H1 (cell line): ENCODE results near the gene CLDN14. TPM values are rescaled to one million over a fixed set of nuclear protein-coding genes. Genes with fewer than 3 reads are reported as not detected.

Experiments used
- CTCF ChIA-PET: fragments of 300-600 bp; sonication (Branson Sonifier 250); formaldehyde crosslinking; loops from one replicate; lab custom pipeline; 2021; ENCODE audit not compliant: partially characterized antibody; lab: Charles Lee
- POLR2A ChIA-PET: fragments of 300-600 bp; sonication (Branson Sonifier 250); formaldehyde crosslinking; loops from one replicate; lab custom pipeline; 2021; ENCODE audit warnings: inconsistent platforms; ENCODE audit not compliant: partially characterized antibody; lab: Charles Lee
- DNase-seq, 2 experiments: peaks; one replicate each; pipeline versions ENCODE4 v3.0.0 to v3.0.0-alpha.2; 2010 to 2022; ENCODE audit warnings: low spot score in 2 of 2, low read depth in 1 of 2, mixed read lengths in 1 of 2
- FAIRE-seq: peaks from 2 replicates; lab custom pipeline; 2011; peaks lifted over from hg19 to GRCh38; lab: Jason Lieb, UNC
- H2AFZ ChIP-seq: 2 replicates; pipeline ENCODE4 v1.8.1; 2012; ENCODE audit warnings: low read length, inconsistent platforms
- H2AK5ac ChIP-seq: 2 replicates; pipeline ENCODE4 v1.6.1; 2013; ENCODE audit warnings: low read depth, low read length
- H2BK120ac ChIP-seq: replicated peaks from 2 replicates; pipeline ENCODE3; 2013; ENCODE audit warnings: low read depth, low read length, inconsistent platforms
- H2BK12ac ChIP-seq: 2 replicates; pipeline ENCODE4 v1.6.1; 2013; ENCODE audit warnings: low read depth, low read length
- H2BK15ac ChIP-seq: 2 replicates; pipeline ENCODE4 v1.6.1; 2013; ENCODE audit warnings: low read length
- H2BK20ac ChIP-seq: 2 replicates; pipeline ENCODE4 v1.6.1; 2013; ENCODE audit warnings: low read length
- H2BK5ac ChIP-seq: 2 replicates; pipeline ENCODE4 v1.6.1; 2013; ENCODE audit warnings: low read depth, low read length
- H3K14ac ChIP-seq: 2 replicates; pipeline ENCODE4 v1.6.1; 2013; ENCODE audit warnings: inconsistent platforms; ENCODE audit not compliant: insufficient read length
- H3K18ac ChIP-seq: 2 replicates; pipeline ENCODE4 v1.6.1; 2013; ENCODE audit warnings: low read length; ENCODE audit errors: extremely low read depth
- H3K23ac ChIP-seq: 2 replicates; pipeline ENCODE4 v1.6.1; 2013; ENCODE audit warnings: inconsistent platforms; ENCODE audit not compliant: insufficient read length
- H3K23me2 ChIP-seq: 2 replicates; pipeline ENCODE4 v1.6.1; 2013; ENCODE audit warnings: low read depth, low read length
- H3K27ac ChIP-seq: 2 replicates; pipeline ENCODE4 v1.6.1; 2011; ENCODE audit warnings: low read depth, low read length, inconsistent platforms
- H3K27me3 ChIP-seq, 4 experiments: replicated peaks in 1 of 4; 1 replicate in 1 of 4; 2 replicates in 3 of 4; pipeline versions ENCODE4 v1.6.1 to v1.8.1; 2011 to 2013; ENCODE audit warnings: low read length in 3 of 4, mild to moderate bottlenecking in 3 of 4, inconsistent platforms in 2 of 4, mixed read lengths in 2 of 4, moderate library complexity in 1 of 4; ENCODE audit not compliant: control insufficient read depth in 3 of 4, insufficient read depth in 3 of 4; ENCODE audit errors: extremely low read depth in 1 of 4
- H3K36me3 ChIP-seq, 4 experiments: 2 replicates each; pipeline versions ENCODE4 v1.6.1 to v1.8.1; 2011 to 2013; ENCODE audit warnings: mild to moderate bottlenecking in 4 of 4, low read length in 3 of 4, moderate library complexity in 2 of 4, control low read depth in 1 of 4, inconsistent platforms in 1 of 4; ENCODE audit not compliant: insufficient read depth in 4 of 4, control insufficient read depth in 2 of 4
- H3K4ac ChIP-seq: replicated peaks from 2 replicates; pipeline ENCODE3; 2013; ENCODE audit warnings: low read length, low read depth, mixed read lengths, inconsistent platforms; ENCODE audit not compliant: insufficient read length
- H3K4me1 ChIP-seq, 4 experiments: replicated peaks in 1 of 4; 1 replicate in 1 of 4; 2 replicates in 3 of 4; pipeline versions ENCODE4 v1.6.1 to v1.8.1; 2011 to 2013; ENCODE audit warnings: low read length in 3 of 4, inconsistent platforms in 2 of 4, mixed read lengths in 1 of 4; ENCODE audit not compliant: insufficient read depth in 4 of 4, control insufficient read depth in 3 of 4
- H3K4me2 ChIP-seq, 2 experiments: 2 replicates each; pipeline versions ENCODE4 v1.6.1 to v1.8.1; 2011 to 2013; ENCODE audit warnings: low read depth in 2 of 2, low read length in 2 of 2, control low read depth in 1 of 2, inconsistent platforms in 1 of 2, mild to moderate bottlenecking in 1 of 2; ENCODE audit not compliant: insufficient read depth in 1 of 2
- H3K4me3 ChIP-seq, 4 experiments: fragments of 200-600, 300-600 bp in 1 of 4; sonication (generic), shearing (Covaris generic), sonication (Bioruptor Twin) in 1 of 4; 2 replicates each; pipeline versions ENCODE4 v1.5.1 to v1.8.1; 2011 to 2016; ENCODE audit warnings: low read length in 4 of 4, low read depth in 3 of 4, control low read depth in 2 of 4, inconsistent platforms in 2 of 4, mild to moderate bottlenecking in 2 of 4, mixed read lengths in 1 of 4, moderate library complexity in 1 of 4; ENCODE audit not compliant: insufficient read depth in 2 of 4; ENCODE audit errors: extremely low read depth in 1 of 4
- H3K56ac ChIP-seq: replicated peaks from 2 replicates; pipeline ENCODE3; 2013; ENCODE audit warnings: low read depth, mild to moderate bottlenecking, mixed read lengths, low read length, inconsistent platforms; ENCODE audit not compliant: insufficient read length
- H3K79me1 ChIP-seq: 2 replicates; pipeline ENCODE4 v1.6.1; 2013; ENCODE audit warnings: low read depth, low read length, control low read depth
- H3K79me2 ChIP-seq, 2 experiments: 2 replicates each; pipeline versions ENCODE4 v1.6.1 to v1.8.1; 2012 to 2013; ENCODE audit warnings: low read length in 2 of 2, mild to moderate bottlenecking in 2 of 2, inconsistent platforms in 1 of 2; ENCODE audit not compliant: insufficient read depth in 2 of 2, control insufficient read depth in 1 of 2
- H3K9ac ChIP-seq, 4 experiments: replicated peaks in 1 of 4; 1 replicate in 1 of 4; 2 replicates in 3 of 4; pipeline versions ENCODE4 v1.6.1 to v1.8.1; 2011 to 2013; ENCODE audit warnings: low read depth in 3 of 4, low read length in 3 of 4, control low read depth in 2 of 4, mild to moderate bottlenecking in 2 of 4, moderate library complexity in 2 of 4, inconsistent platforms in 1 of 4; ENCODE audit errors: extremely low read depth in 1 of 4
- H3K9me3 ChIP-seq, 2 experiments: 2 replicates each; pipeline versions ENCODE4 v1.6.1 to v1.8.1; 2012 to 2013; ENCODE audit warnings: mild to moderate bottlenecking in 2 of 2, moderate library complexity in 2 of 2, control low read depth in 1 of 2, inconsistent platforms in 1 of 2, low read depth in 1 of 2, low read length in 1 of 2, mixed read lengths in 1 of 2; ENCODE audit not compliant: insufficient read depth in 2 of 2
- H4K20me1 ChIP-seq, 2 experiments: replicated peaks in 1 of 2; 2 replicates each; pipeline versions ENCODE3 to v1.8.1; 2011 to 2013; ENCODE audit warnings: inconsistent platforms in 2 of 2, low read length in 2 of 2, mild to moderate bottlenecking in 1 of 2; ENCODE audit not compliant: insufficient read depth in 2 of 2, control insufficient read depth in 1 of 2
- H4K5ac ChIP-seq: 2 replicates; pipeline ENCODE4 v1.6.1; 2013; ENCODE audit warnings: low read length, low read depth, mixed read lengths, inconsistent platforms; ENCODE audit not compliant: insufficient read length
- H4K8ac ChIP-seq: 2 replicates; pipeline ENCODE4 v1.8.0; 2013; ENCODE audit warnings: mild to moderate bottlenecking, moderate library complexity, low read length, inconsistent platforms; ENCODE audit not compliant: insufficient read depth; ENCODE audit errors: extremely low read depth
- H4K91ac ChIP-seq: replicated peaks from 2 replicates; pipeline ENCODE3; 2013; ENCODE audit warnings: low read length, mixed read lengths, inconsistent platforms; ENCODE audit not compliant: insufficient read length
- CHD2 ChIP-seq: IDR thresholded peaks from 2 replicates; pipeline ENCODE4 v1.6.1; 2012; ENCODE audit warnings: low read length, improper control_type of control experiment
- EGR1 ChIP-seq: IDR thresholded peaks from 2 replicates; pipeline ENCODE4 v1.6.1; 2011; ENCODE audit warnings: low read depth, low read length, borderline replicate concordance
- HDAC6 ChIP-seq: IDR thresholded peaks from one replicate; pipeline ENCODE4 v1.7.1; 2012; ENCODE audit warnings: low read depth, mild to moderate bottlenecking, inconsistent platforms, low read length, moderate library complexity
- KDM1A ChIP-seq: fragments of 200-600, 300-600 bp; sonication (generic); IDR thresholded peaks from 2 replicates; pipeline ENCODE4 v1.7.1; 2016; ENCODE audit warnings: mild to moderate bottlenecking, low read length, borderline replicate concordance
- KDM4A ChIP-seq: IDR thresholded peaks from one replicate; pipeline ENCODE4 v1.7.1; 2012; ENCODE audit warnings: low read depth, mild to moderate bottlenecking, moderate library complexity, low read length, inconsistent platforms; ENCODE audit not compliant: severe bottlenecking
- POU5F1 ChIP-seq: IDR thresholded peaks from 2 replicates; pipeline ENCODE4 v1.6.1; 2011; ENCODE audit warnings: low read depth, mild to moderate bottlenecking, low read length, moderate library complexity
- SP1 ChIP-seq: IDR thresholded peaks from 2 replicates; pipeline ENCODE4 v1.6.1; 2011; ENCODE audit warnings: low read depth, low read length
- TCF12 ChIP-seq: IDR thresholded peaks from 2 replicates; pipeline ENCODE4 v1.6.1; 2011; ENCODE audit warnings: low read depth, mild to moderate bottlenecking, low read length
- WGBS, 2 experiments: shearing (Covaris generic) in 1 of 2; methylation state at CpG; one replicate each; pipeline versions ENCODE4 v1.1.6 to v1.1.7; 2013 to 2015; ENCODE audit warnings: low lambda C conversion rate in 2 of 2, mixed read lengths in 2 of 2, inconsistent platforms in 1 of 2, low coverage in 1 of 2, missing lambda C conversion rate in 1 of 2; ENCODE audit not compliant: insufficient replicate concordance in 2 of 2, insufficient coverage in 1 of 2, insufficient read length in 1 of 2; ENCODE audit errors: extremely low coverage in 1 of 2, missing lambda C conversion rate in 1 of 2; 5-methylcytosine and 5-hydroxymethylcytosine counted together
- polyA plus RNA-seq, 7 experiments: library from polyadenylated mRNA; depleted of rRNA in 3 of 7; stranded (reverse) in 5 of 7; unstranded in 2 of 7; fragments of >200 nt in 5 of 7; fragments of 200-250 nt in 2 of 7; gene quantifications; 1 replicate in 5 of 7; 2 replicates in 1 of 7; 4 replicates in 1 of 7; pipeline versions ENCODE4 v1.2.1 to v1.2.3, GENCODE V29; 2011 to 2013; ENCODE audit warnings: missing spikeins in 2 of 7, mixed read lengths in 2 of 7
- total RNA-seq: library from RNA; stranded (reverse); fragmentation: NEBNext Ultra II Directional; extraction: Animal tissue kit (Norgen Biotek cat#: 25700); gene quantifications from 2 replicates; pipeline ENCODE4 v1.2.1, GENCODE V29; 2021

Gene CLDN14
- total and polyA plus RNA-seq, 2 of the 8 experiments (the other 6 are each of a cell fraction or from before 2014, with no cell fraction given), result 0.08 TPM; not detected in 1

GRCh38 chr21:36524477-36524876 is 44.6 kb upstream of the CLDN14 start:
- H3K27me3 ChIP-seq, result no peaks in the 10 kb centered on the region
- ChIA-PET POLR2A (no interaction called here), CTCF (interaction anchor here (0.5 to 0.6 kb wide), 2 partner anchors 70 to 110 kb away, joined by 3 read pairs; no protein-coding TSS in a partner anchor)
- no peaks in the 10 kb centered on the region for H4K20me1 ChIP-seq
- H3K4me1 ChIP-seq, result no peaks in the 10 kb centered on the region; a peak in 1 of 7 replicates
- no peak overlapping the region; the same call in 1 of the 2 replicates for H2BK12ac ChIP-seq
- H4K8ac ChIP-seq, result no peak overlapping the region
- no peak overlapping the region for H2BK120ac ChIP-seq
- no peaks in the 10 kb centered on the region for H3K79me2 ChIP-seq
- H2BK5ac ChIP-seq, result no peak overlapping the region
- no peak overlapping the region for H3K14ac ChIP-seq
- no peak overlapping the region for H2AFZ ChIP-seq
- H3K9ac ChIP-seq, result no peak overlapping the region
- no peak overlapping the region for H3K4ac ChIP-seq
- TF ChIP-seq HDAC6 (no peak), KDM1A (no peak), EGR1 (no peak), TCF12 (no peak), SP1 (no peak), CHD2 (no peak), POU5F1 (no peak), KDM4A (no peak)
- H3K23ac ChIP-seq, result no peak overlapping the region
- no peak overlapping the region for H3K18ac ChIP-seq
- no peaks in the 10 kb centered on the region for H3K23me2 ChIP-seq
- H4K91ac ChIP-seq, result no peak overlapping the region
- no peaks in the 10 kb centered on the region for H3K36me3 ChIP-seq
- no peak overlapping the region for H2BK20ac ChIP-seq
- no peaks in the 10 kb centered on the region for H3K79me1 ChIP-seq
- H3K9me3 ChIP-seq, result no peaks in the 10 kb centered on the region
- FAIRE-seq (no peak), DNase-seq (no peak)
- 84% methylated on average over 9 of the region's 9 CpGs; no CpG with 5 or more reads in 1 of the 2 experiments for WGBS, 2 experiments
- H2BK15ac ChIP-seq, result no peak overlapping the region
- H2AK5ac ChIP-seq, result no peak overlapping the region
- H3K56ac ChIP-seq, result no peak overlapping the region
- H3K4me2 ChIP-seq, result no peak overlapping the region
- no peak overlapping the region for H4K5ac ChIP-seq
- H3K4me3 ChIP-seq, result no peak overlapping the region
- no peak overlapping the region for H3K27ac ChIP-seq
